ENCODE results near the gene MTR.

Gene MTR

DNA sequence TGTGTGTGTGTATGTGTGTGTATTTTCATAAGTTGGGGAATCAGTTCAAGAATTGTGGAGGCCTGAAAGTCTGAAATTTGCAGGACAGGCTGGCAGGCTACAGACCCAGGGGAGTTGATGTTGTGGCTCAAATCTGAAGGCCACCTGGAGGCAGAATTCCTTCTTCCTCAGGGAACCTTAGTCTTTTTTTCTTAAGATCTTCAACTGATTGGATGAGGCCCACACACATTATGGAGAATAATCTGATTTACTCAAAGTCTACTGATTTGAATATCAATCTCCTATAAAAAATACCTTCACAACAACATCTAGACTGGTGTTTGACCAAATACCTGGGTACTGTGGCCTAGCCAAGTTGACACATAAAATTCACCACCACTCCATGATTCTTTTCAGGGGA, 147.3 kb downstream of the MTR start:
- Histone ChIP-seq H3K9ac (ENCODE audit: low read length) (no peak overlapping the region), H3F3A (ENCODE audit: insufficient read depth, low read length) (no peaks in the 10 kb centered on the region), H3K9me3 (ENCODE audit: low read length) (no peaks in the 10 kb centered on the region), H3K4me3 (ENCODE audit: low read depth, low read length, poor library complexity, severe bottlenecking) (no peak overlapping the region), H2AFZ (ENCODE audit: low read length) (no peak overlapping the region), H3K27me3 (ENCODE audit: insufficient read depth, low read length) (no peaks in the 10 kb centered on the region), H3K79me2 (ENCODE audit: insufficient read depth, low read length) (no peaks in the 10 kb centered on the region), H3K36me3 (ENCODE audit: insufficient read depth, low read length) (no peaks in the 10 kb centered on the region), H4K20me1 (ENCODE audit: insufficient read depth, low read length) (no peaks in the 10 kb centered on the region), H3K27ac (ENCODE audit: low read depth, low read length, poor library complexity, severe bottlenecking) (no peak overlapping the region), H3K4me2 (ENCODE audit: low read length) (no peak overlapping the region), H3K9me2 (ENCODE audit: low read depth, low read length) (no peaks in the 10 kb centered on the region), H3K4me1 (ENCODE audit: insufficient read depth, low read length, severe bottlenecking) (no peaks in the 10 kb centered on the region)
- TF ChIP-seq EZH2 (IDR thresholded peaks at IDR 0.05; ENCODE audit: borderline replicate concordance, low read length): no peak
- TF ChIP-seq, protein P1, sequence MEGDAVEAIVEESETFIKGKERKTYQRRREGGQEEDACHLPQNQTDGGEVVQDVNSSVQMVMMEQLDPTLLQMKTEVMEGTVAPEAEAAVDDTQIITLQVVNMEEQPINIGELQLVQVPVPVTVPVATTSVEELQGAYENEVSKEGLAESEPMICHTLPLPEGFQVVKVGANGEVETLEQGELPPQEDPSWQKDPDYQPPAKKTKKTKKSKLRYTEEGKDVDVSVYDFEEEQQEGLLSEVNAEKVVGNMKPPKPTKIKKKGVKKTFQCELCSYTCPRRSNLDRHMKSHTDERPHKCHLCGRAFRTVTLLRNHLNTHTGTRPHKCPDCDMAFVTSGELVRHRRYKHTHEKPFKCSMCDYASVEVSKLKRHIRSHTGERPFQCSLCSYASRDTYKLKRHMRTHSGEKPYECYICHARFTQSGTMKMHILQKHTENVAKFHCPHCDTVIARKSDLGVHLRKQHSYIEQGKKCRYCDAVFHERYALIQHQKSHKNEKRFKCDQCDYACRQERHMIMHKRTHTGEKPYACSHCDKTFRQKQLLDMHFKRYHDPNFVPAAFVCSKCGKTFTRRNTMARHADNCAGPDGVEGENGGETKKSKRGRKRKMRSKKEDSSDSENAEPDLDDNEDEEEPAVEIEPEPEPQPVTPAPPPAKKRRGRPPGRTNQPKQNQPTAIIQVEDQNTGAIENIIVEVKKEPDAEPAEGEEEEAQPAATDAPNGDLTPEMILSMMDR (IDR thresholded peaks at IDR 0.05; ENCODE audit: low read length): no peak

DNA sequence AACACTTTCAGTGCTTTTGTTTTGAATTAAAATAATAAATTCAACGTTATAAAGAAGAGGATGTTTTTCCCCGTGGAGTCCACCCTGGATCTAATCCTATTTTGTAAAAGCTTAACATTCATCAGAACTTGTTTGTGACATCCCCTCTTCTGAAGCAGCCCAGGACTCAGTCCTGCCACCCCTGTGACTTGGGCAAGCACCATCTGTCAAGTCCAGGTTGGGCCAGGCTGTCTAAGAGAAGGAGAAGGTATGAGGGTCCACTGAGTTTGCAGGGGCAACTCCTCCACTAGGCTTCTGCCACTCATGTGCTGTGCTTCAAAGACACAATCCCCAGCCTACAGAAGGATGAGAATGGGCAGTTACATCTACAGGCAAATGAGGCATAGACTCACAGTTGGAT, 149.5 kb downstream of the MTR start:
- H3K9ac ChIP-seq (ENCODE audit: low read length): no peak overlapping the region
- H3K4me2 ChIP-seq (ENCODE audit: low read length): no peak overlapping the region
- no peaks in the 10 kb centered on the region for H3K4me1 ChIP-seq (ENCODE audit: insufficient read depth, low read length, severe bottlenecking)
- no peaks in the 10 kb centered on the region for H4K20me1 ChIP-seq (ENCODE audit: insufficient read depth, low read length)
- H3K27me3 ChIP-seq (ENCODE audit: insufficient read depth, low read length): no peaks in the 10 kb centered on the region
- no peaks in the 10 kb centered on the region for H3F3A ChIP-seq (ENCODE audit: insufficient read depth, low read length)
- H3K9me2 ChIP-seq (ENCODE audit: low read depth, low read length): no peaks in the 10 kb centered on the region
- H3K27ac ChIP-seq (ENCODE audit: low read depth, low read length, poor library complexity, severe bottlenecking): no peak overlapping the region
- H3K36me3 ChIP-seq (ENCODE audit: insufficient read depth, low read length): no peaks in the 10 kb centered on the region
- no peak overlapping the region for H2AFZ ChIP-seq (ENCODE audit: low read length)
- no peak overlapping the region for H3K4me3 ChIP-seq (ENCODE audit: low read depth, low read length, poor library complexity, severe bottlenecking)
- no peaks in the 10 kb centered on the region for H3K79me2 ChIP-seq (ENCODE audit: insufficient read depth, low read length)
- H3K9me3 ChIP-seq (ENCODE audit: low read length): no peaks in the 10 kb centered on the region
- TF ChIP-seq EZH2 (IDR thresholded peaks at IDR 0.05; ENCODE audit: borderline replicate concordance, low read length): no peak
- TF ChIP-seq, protein P1 (IDR thresholded peaks at IDR 0.05; ENCODE audit: low read length): no peak

DNA sequence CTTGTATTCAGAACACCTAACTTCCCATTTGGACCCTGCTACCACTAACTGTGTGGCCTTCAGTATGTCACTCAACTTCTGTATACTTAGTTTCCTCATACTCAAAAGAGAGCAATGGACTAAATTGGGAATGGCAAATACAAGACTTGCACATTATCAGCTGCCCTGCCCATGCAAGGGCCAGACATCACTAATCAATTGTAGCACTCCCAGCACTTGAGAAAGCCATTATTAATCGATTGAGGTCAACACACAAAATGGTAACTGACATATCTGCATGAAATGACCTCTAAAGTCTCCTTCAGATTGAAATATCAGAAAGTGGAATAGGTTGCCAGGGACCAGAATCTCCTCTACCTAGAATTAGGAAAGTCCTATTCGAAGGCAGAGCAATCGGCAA, 149.9 kb downstream of the MTR start:
- H3K4me1 ChIP-seq (ENCODE audit: insufficient read depth, low read length, severe bottlenecking): no peaks in the 10 kb centered on the region
- no peaks in the 10 kb centered on the region for H3K9me2 ChIP-seq (ENCODE audit: low read depth, low read length)
- no peak overlapping the region for H2AFZ ChIP-seq (ENCODE audit: low read length)
- H3K79me2 ChIP-seq (ENCODE audit: insufficient read depth, low read length): no peaks in the 10 kb centered on the region
- no peaks in the 10 kb centered on the region for H4K20me1 ChIP-seq (ENCODE audit: insufficient read depth, low read length)
- no peak overlapping the region for H3K27ac ChIP-seq (ENCODE audit: low read depth, low read length, poor library complexity, severe bottlenecking)
- no peak overlapping the region for H3K4me2 ChIP-seq (ENCODE audit: low read length)
- TF ChIP-seq, protein P1 (IDR thresholded peaks at IDR 0.05; ENCODE audit: low read length): no peak
- no peak for TF ChIP-seq EZH2 (IDR thresholded peaks at IDR 0.05; ENCODE audit: borderline replicate concordance, low read length)
- H3K9me3 ChIP-seq (ENCODE audit: low read length): no peaks in the 10 kb centered on the region
- no peaks in the 10 kb centered on the region for H3K36me3 ChIP-seq (ENCODE audit: insufficient read depth, low read length)
- no peak overlapping the region for H3K4me3 ChIP-seq (ENCODE audit: low read depth, low read length, poor library complexity, severe bottlenecking)
- no peak overlapping the region for H3K9ac ChIP-seq (ENCODE audit: low read length)
- no peaks in the 10 kb centered on the region for H3K27me3 ChIP-seq (ENCODE audit: insufficient read depth, low read length)
- no peaks in the 10 kb centered on the region for H3F3A ChIP-seq (ENCODE audit: insufficient read depth, low read length)
